Right lobe of liver (tissue), 4 donors: ENCODE data around the gene REPIN1.

ENCODE experiments used
- POLR2A ChIP-seq: fragments of 450-650 bp; IDR thresholded peaks from one replicate; pipeline ENCODE4 v1.6.1; 2017; ENCODE audit warnings: antibody characterized with exemption, mild to moderate bottlenecking
- TF ChIP-seq, protein P1 (sequence below), 4 donors: fragments of 200-600 bp in 3 of 4; fragments of 450-650 bp in 1 of 4; IDR thresholded peaks; one replicate each; pipeline versions ENCODE4 v1.5.1 to v1.8.0; 2016 to 2022; ENCODE audit warnings: antibody characterized with exemption in 4 of 4, mild to moderate bottlenecking in 2 of 4
- donor health status: DM: no; HTN: no; CAD: no.
- donor health status: DM: no; HTN: no; CAD: no.
- donor health status: DM: no; HTN: yes; CAD: no.

DNA sequence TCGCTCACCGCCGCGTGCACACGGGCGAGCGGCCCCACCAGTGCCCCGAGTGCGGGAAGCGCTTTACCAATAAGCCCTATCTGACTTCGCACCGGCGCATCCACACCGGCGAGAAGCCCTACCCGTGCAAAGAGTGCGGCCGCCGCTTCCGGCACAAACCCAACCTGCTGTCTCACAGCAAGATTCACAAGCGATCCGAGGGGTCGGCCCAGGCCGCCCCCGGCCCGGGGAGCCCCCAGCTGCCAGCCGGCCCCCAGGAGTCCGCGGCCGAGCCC, 3.3 kb downstream of the REPIN1 start:
- TF ChIP-seq POLR2A: no peak
- TF ChIP-seq, protein P1, sequence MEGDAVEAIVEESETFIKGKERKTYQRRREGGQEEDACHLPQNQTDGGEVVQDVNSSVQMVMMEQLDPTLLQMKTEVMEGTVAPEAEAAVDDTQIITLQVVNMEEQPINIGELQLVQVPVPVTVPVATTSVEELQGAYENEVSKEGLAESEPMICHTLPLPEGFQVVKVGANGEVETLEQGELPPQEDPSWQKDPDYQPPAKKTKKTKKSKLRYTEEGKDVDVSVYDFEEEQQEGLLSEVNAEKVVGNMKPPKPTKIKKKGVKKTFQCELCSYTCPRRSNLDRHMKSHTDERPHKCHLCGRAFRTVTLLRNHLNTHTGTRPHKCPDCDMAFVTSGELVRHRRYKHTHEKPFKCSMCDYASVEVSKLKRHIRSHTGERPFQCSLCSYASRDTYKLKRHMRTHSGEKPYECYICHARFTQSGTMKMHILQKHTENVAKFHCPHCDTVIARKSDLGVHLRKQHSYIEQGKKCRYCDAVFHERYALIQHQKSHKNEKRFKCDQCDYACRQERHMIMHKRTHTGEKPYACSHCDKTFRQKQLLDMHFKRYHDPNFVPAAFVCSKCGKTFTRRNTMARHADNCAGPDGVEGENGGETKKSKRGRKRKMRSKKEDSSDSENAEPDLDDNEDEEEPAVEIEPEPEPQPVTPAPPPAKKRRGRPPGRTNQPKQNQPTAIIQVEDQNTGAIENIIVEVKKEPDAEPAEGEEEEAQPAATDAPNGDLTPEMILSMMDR (IDR thresholded peaks at IDR 0.05): no peak
